BJ (cell line): ENCODE measurements around the gene SCFD2. TPM values are rescaled to one million over a fixed set of nuclear protein-coding genes. Genes with fewer than 3 reads are reported as not detected.

Experiments used
- CTCF ChIA-PET: fragments of 350-600 bp; formaldehyde crosslinking; extraction: SDS; loops from one replicate; lab custom pipeline; 2021; ENCODE audit warnings: antibody characterized with exemption, inconsistent platforms; lab: Yijun Ruan, JAX
- POLR2A ChIA-PET: fragments of 300-600 bp; sonication (Branson Sonifier 250); formaldehyde crosslinking; extraction: SDS; loops from one replicate; lab custom pipeline; 2021; ENCODE audit warnings: antibody characterized with exemption; lab: Charles Lee
- DNase-seq: peaks from one replicate; pipeline ENCODE4 v3.0.0-alpha.2; 2011; ENCODE audit warnings: low read depth
- H3K27me3 ChIP-seq: 2 replicates; pipeline ENCODE4 v1.6.0; 2011; ENCODE audit warnings: low read length; ENCODE audit not compliant: control insufficient read depth, insufficient read depth
- H3K36me3 ChIP-seq: 2 replicates; pipeline ENCODE4 v1.5.1; 2011; ENCODE audit warnings: low read length; ENCODE audit not compliant: control insufficient read depth, insufficient read depth
- H3K4me3 ChIP-seq: 2 replicates; pipeline ENCODE4 v1.5.1; 2011; ENCODE audit warnings: low read depth, mild to moderate bottlenecking, control low read depth, low read length
- polyA plus RNA-seq: library from polyadenylated mRNA; depleted of rRNA; stranded (reverse); fragments of >200 nt; gene quantifications from 2 replicates; pipeline ENCODE4 v1.2.3, GENCODE V29; 2011
- TF ChIP-seq, protein P1 (sequence below): IDR thresholded peaks from 2 replicates; pipeline ENCODE4 v1.5.1; 2011; ENCODE audit warnings: low read depth, mild to moderate bottlenecking, control low read depth, inconsistent platforms, low read length, moderate library complexity; ENCODE audit not compliant: insufficient read depth

The SCFD2 gene
- polyA plus RNA-seq, 1 experiment, result 17.4 TPM

DNA sequence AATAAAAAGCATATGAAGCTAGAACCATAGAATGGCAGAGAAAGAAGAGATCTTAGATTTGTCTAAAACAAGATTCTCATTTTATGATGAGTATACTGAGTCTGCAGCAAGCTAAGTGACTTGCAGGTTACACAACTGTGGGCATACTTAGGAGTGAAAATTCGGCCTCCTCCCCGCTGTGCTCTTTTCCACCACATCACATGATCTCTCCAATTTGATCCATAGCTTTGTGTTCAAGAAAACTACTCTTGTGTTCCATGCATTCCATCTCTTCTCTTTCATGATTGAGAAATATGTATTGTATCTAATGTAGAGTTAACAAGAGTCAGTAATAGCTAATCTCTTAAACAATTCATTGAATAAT lies 234.3 kb downstream of the SCFD2 start:
- Histone ChIP-seq H3K36me3 (no peaks in the 10 kb centered on the region), H3K4me3 (no peak overlapping the region), H3K27me3 (no peaks in the 10 kb centered on the region)
- POLR2A ChIA-PET, result no interaction called here
- TF ChIP-seq, protein P1, sequence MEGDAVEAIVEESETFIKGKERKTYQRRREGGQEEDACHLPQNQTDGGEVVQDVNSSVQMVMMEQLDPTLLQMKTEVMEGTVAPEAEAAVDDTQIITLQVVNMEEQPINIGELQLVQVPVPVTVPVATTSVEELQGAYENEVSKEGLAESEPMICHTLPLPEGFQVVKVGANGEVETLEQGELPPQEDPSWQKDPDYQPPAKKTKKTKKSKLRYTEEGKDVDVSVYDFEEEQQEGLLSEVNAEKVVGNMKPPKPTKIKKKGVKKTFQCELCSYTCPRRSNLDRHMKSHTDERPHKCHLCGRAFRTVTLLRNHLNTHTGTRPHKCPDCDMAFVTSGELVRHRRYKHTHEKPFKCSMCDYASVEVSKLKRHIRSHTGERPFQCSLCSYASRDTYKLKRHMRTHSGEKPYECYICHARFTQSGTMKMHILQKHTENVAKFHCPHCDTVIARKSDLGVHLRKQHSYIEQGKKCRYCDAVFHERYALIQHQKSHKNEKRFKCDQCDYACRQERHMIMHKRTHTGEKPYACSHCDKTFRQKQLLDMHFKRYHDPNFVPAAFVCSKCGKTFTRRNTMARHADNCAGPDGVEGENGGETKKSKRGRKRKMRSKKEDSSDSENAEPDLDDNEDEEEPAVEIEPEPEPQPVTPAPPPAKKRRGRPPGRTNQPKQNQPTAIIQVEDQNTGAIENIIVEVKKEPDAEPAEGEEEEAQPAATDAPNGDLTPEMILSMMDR, result no peak
- DNase-seq, result no peak
- CTCF ChIA-PET, result interaction anchor here (1.1 to 1.9 kb wide), 2 partner anchors 11 to 15 kb away, joined by 3 to 4 read pairs; no protein-coding TSS in a partner anchor

DNA sequence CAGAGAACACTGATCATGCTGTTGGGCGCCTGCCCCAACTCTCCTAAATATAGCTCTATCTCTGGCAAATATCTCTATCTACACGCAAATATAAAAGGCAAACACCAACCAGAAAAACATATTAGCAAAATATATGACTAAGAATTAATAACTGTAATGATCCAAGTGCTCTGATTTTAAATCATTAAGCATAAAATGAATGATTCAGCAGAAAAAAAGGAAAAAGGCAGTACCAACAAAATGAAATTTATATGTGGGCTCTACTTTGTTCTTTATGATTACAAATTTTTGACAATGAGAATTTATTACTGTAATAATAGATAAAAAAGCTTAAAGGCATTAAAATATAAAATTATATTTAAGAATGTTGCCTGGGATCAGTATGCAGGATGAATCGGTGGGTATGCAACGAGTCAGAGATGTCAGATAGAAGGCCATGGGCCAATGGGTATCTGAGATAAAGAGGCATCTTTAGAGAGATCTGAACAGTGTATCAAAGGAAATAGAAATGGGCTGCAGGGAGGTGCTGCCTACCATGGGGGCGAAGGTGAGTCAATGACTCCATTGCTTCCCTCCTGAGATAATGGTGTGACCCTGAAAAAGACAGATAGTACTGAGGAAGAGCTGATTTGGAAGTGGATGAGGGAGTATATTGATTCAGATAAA lies 234.8 kb downstream of the SCFD2 start:
- CTCF ChIA-PET, result interaction anchor here (1.1 to 1.9 kb wide), 2 partner anchors 12 to 14 kb away, joined by 3 to 4 read pairs; no protein-coding TSS in a partner anchor
- no peak for DNase-seq
- Histone ChIP-seq H3K4me3 (no peak overlapping the region), H3K27me3 (no peaks in the 10 kb centered on the region), H3K36me3 (no peaks in the 10 kb centered on the region)
- TF ChIP-seq, protein P1, result no peak
- POLR2A ChIA-PET, result no interaction called here

DNA sequence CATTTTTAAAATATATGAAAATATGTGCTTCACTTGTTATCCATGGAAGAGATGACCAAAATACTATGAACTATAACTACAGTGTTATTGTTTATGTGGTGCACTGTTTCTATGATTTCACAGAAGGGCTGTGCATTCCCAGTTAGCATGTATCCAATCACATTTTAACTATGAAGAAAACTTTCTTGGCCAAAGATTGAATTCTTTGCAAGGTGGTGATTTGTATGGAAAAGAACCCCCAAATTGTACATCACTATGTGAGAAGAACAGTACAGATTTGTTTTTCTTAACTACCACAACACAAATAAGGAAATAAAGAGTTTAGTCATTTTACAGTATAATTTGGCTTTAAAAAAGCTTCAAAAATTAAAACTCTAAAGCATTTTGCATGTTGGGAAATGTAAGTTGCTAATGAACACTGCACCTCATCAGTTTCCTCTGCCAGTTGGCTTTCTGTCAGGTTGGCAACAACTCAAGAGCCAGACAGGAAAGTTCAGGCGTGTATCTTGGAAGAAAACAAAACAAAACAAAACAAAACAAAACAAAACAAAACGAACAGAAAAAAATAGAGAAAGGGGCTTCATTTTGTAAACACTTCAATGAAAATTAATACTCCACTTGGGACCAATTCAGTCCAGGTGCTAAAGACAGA lies 237.0 kb downstream of the SCFD2 start:
- Histone ChIP-seq H3K36me3 (no peaks in the 10 kb centered on the region), H3K27me3 (no peaks in the 10 kb centered on the region), H3K4me3 (no peak overlapping the region)
- DNase-seq, result no peak
- ChIA-PET POLR2A (no interaction called here), CTCF (no interaction called here)
- TF ChIP-seq, protein P1, result no peak

DNA sequence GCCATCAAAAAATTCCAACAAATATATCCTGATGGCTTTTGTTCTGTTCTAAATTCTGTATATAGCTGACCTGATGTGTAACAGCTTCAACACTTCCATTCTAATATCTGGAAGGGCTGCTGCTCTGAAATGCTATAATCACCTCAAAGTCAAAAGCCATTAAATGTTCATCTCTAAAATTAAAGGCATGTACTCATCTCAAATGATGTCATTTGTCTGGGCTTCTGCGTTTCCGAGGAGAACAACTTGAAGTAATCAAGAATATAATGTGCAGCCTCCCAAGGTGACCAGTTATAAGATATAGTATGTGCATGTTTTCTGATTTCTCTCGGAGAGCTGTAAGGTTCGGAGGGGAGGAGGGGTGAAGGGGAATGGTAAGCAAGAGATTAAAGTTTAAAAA lies 237.6 kb downstream of the SCFD2 start:
- ChIA-PET POLR2A (no interaction called here), CTCF (no interaction called here)
- Histone ChIP-seq H3K4me3 (no peak overlapping the region), H3K27me3 (no peaks in the 10 kb centered on the region), H3K36me3 (no peaks in the 10 kb centered on the region)
- DNase-seq, result no peak
- TF ChIP-seq, protein P1, result no peak

DNA sequence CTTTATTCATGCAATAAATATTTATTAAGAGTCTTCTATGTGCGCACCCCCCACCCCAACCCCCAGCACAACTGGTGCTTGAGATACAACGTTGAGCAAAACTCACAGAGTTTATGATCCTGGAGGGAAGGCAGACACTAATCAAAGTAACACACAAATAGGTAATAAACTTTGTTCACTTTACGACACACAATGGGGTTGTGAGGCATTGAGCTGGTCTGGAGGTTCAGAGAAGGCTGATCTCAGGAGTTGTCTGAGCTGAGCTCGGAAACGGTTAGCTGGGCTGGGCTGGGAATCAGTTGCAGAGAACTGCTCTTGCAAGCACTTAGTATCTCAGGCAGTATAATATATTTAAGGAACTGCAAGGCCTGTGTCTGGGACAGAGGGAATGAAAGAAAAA lies 238.5 kb downstream of the SCFD2 start:
- H3K27me3 ChIP-seq, result no peaks in the 10 kb centered on the region
- POLR2A ChIA-PET, result interaction anchor here (0.7 kb wide), 1 partner anchor 7 kb away, joined by 37 read pairs; no protein-coding TSS in a partner anchor
- CTCF ChIA-PET, result no interaction called here
- DNase-seq, result no peak
- no peaks in the 10 kb centered on the region for H3K36me3 ChIP-seq
- H3K4me3 ChIP-seq, result no peak overlapping the region
- TF ChIP-seq, protein P1, result no peak
